ENCODE measurements around the gene RUNX2.

The RUNX2 gene

DNA sequence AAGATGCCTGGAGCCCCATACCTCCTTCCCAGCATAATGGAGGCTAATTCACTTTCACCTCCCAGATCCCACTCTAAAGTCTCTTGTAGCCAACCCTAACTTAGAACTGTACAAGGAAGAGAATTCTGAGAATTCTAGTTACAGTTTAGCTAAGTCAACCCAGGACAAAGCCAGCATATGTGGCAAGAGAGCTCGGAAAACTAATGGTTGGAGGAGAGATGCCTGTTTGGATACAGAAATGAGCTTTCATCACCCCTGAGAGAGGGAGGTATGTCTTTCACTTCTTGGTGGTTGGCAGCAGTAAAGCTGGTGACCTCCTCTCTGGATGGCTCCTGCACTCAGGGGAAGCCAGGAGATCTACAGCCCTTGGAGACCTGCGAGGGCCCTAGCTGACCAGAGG lies 302.2 kb downstream of the RUNX2 start:
- no peak for DNase-seq

DNA sequence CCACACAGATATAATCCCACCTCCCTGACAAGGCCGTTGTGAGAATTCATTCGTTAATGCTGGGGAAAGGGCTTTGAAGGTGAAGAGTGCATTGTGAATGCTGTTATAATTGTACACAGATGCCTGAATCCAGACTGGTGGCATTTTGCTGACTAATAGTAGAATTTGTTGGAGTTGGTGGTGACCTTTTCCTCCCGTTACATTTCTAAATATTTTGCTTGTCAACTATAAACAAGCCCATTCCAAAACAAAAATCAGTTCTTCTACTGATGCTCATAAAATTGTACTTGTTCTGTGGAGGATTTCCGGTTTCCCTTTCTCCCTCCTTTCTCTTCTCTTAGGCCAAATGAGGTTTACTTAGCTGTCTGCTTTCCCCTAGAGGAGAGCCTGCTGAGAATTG lies 302.7 kb downstream of the RUNX2 start:
- peak; percentile 74 for DNase-seq

DNA sequence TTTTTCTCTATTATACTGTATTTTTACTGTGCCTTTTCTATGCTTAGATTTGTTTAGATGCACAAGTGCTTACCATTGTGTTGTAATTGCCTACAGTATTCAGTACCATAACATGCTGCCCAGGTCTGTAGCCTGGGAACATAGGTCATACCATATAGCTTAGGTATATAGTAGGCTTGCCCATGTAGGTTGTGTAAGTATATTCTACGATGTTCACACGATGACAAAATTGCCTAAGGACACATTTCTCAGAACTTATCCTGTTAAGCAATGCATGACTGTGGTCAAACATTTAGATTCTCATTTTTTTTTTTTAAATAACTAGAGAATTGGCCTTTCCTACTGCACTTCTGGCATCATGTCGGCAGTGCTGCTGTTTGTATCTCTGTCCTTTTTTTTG lies 303.3 kb downstream of the RUNX2 start:
- DNase-seq: peak; percentile 41

DNA sequence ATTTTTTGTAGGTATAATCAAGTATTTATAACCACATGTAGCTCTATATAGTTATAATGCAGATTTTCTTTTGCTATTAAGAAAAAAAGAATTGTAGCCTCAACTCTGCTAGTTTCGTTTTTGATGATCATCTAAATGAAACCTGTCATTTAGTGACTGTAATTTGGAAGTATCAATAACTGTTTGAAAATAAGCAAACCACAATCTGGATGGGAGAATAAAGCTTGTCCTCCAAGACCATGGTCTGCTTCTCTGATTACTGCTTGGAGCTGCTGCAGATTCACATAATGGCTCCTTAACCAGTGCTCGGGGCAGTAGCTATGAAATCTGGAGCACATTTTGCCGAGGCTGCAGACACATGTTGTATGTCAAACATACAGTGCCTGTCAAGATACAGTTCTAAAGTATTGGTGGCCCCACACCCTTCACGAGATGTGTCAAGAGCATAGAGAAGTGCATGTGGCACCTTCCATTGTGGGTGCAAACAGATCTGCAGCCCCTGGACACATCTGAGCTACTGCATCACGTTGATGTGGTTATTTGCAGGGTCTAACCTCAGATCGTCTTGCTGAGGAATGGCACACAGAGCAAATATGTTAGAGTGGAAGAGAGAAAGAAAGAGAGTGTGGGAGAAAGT lies 305.3 kb downstream of the RUNX2 start:
- DNase-seq: no peak

DNA sequence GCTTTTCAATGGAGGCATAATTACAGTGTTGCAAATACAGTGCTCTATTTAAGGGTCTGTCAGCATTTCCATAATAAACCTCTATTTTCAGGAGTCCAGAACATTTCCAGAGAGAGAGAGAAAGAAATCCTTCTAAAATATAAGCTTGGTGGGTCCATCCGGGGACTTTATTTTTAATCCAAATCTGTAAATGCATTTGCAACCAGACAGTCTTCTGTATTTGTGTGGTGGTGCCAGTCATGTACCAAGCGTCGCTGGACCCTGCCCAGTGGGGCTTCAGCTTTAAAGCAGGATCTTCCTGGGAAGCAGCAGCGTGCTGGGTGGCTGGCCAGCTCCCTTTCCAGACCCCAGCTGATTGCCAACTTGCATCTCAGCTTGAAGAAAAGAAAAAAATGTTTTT lies 306.1 kb downstream of the RUNX2 start:
- DNase-seq: no peak

DNA sequence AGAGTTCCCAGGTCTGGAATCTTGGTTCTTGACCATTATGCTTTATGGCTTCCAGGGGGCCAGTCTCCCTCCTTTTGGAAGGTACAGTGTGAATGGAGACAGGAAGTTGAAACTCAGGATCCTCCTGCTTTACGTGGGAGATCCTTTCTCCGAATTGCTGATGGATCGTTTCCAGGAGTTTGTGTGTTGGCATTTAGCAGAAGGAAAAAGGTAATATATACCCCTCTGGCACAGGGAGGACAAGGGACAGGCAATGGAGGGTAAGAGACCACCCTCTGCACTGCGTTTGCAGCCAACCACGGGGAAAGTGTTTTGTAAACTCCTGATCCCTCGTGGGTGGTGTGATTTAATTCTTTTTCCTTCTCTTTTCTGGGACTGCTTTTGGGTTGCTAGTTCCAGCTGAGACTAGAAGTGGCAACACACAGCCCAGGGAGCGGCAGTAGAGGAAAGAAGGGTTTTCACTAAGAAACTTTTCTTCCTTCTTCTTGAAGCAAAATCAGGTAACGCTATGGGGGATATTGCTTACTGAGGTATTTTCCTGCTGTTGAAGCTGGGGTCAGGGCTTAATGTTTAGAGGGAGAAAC lies 307.2 kb downstream of the RUNX2 start:
- no peak for DNase-seq

DNA sequence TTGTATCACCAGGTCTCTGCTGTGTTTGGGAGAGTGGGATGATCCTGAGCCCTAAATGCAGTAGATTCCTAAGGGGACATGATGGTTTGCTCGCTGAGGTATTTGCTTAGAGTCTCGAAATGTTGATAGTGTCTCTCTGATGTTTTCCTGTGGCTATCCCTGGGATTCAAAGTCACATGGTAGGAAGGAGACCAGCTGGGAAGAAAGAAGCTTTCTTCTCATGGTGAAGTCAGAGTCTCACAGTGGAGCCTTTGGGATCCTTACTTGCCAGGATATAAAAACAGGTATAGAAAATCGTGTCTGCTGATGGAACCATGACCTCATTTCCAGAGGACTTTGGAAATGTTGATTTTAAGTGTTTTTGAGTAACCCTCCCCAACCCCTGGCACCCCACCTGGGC lies 308.9 kb downstream of the RUNX2 start:
- DNase-seq: no peak

DNA sequence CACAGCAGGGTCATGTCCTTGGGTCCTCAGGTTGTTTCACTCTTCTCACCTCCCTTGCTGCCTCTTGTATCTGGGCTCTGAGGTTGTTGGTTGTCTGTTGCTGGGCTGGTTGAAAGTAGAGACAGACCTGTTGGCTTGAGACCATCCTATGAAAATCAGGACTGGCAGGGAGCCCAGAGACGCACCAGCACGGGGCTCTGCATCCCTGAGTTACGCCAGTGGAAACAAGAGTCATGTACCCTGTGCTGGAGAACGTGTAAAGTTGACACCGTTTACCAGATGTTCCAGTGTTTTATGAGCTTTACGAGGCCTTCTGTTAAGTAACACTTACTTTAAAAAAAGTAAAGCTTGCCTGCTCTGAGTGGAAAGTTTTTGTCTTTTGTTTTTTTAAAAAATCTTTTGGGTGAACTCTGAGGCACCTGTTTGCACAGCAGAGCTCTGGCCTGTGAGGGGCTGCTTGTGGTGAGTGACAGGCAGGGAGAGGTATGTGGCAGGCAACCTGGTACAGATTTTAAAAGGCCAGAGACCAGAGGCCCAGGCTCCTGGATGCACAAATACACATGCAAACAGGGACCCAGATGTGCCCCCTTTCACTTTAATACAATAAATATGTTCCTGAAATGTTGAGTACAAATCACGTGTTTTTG lies 309.6 kb downstream of the RUNX2 start:
- no peak for DNase-seq

DNA sequence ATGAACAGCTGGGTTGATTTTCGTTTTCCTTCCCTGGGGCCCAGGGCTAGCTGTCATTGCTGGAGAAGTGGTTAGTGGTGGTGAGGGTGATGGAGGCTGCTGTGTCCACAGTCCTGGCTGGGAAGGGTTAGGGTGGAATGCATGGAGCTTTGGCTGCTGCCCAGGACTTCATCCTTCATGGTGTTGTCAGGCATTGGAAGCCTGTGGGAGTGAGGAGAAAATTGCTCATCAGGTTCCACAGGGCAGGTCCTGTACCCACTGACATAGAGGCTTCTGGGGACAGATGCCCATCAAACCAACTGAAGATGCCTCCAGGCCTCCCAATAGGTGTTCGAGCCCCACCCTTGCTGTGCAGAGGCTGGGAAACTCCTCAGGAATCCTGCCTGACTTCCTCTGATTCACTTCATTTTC lies 312.0 kb downstream of the RUNX2 start:
- DNase-seq: no peak

DNA sequence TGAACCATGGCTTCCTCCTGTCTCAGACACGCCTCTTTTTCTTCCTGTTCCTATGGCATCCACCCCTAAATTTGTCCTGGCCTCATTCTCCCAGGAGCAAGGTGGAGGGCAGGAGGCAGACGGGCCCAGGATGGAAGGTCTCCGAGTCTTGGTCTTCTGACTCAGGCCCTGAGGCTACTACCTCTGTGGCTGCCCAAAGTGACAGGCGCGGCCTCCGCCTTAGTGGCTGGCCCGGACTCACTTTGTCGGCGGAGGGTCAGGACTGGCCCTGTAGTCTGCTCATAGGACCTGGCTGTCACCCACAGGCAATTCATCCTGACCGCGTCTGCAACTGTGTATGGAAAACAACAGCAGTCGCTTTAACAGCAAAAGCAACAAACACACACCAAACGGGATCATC lies 312.7 kb downstream of the RUNX2 start:
- no peak for DNase-seq

DNA sequence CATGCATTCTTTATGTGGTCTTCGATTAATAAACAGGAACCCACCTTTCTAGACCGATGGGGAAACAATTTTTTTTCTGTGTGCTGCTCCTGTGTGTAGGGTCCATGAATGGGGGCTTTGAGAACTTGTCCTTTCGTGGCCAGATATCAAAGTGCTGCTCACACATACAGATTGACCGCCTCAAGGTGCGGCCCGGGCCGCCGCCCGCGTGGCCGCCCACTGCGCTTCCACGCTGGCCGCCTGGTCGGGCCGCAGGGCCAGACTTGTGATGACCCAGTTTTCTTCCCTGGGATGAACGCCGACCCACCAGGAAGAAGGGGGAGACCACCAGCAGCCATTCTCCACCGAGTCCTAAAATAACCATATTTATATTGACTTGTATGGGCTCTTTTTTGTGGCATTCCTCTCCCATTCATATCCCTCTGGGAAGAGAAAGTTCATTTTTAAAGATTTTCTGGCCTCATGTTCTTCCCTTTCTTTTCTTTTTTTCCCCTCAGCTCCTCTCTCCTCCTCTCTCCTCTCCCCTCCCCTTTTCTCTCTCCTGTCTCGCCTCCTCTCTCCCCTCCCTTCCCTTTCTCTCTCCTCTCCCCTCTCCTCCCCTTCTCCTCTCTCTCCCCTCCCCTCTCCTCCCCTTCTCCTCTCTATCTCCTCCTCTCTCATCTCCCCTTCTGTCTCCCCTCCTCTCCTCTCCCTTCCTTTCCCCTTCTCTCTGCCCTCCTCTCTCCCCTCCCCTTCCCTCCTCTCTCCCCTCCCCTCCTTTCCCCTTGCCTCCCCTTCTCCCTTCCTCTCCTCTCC lies 314.4 kb downstream of the RUNX2 start:
- no peak for DNase-seq

DNA sequence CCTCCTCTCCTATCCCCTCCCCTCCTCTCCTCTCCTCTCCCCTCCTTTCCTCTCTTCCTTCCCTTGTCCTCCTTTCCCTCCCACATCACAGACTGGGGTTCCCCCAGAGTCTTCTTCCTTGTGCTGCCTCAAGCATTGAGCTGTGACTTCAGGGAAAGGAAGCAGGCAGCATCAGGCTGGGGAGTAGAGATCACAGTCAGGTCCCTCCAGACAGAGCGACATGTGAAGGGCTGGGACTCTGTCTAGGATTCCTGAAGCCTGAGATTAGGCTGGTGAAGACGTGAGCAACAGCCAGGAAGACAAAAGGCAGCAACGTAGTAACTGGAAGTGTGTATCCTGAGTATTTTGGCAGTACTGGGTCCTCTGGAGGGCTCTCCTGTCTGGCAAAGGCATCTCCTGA lies 315.0 kb downstream of the RUNX2 start:
- no peak for DNase-seq

DNA sequence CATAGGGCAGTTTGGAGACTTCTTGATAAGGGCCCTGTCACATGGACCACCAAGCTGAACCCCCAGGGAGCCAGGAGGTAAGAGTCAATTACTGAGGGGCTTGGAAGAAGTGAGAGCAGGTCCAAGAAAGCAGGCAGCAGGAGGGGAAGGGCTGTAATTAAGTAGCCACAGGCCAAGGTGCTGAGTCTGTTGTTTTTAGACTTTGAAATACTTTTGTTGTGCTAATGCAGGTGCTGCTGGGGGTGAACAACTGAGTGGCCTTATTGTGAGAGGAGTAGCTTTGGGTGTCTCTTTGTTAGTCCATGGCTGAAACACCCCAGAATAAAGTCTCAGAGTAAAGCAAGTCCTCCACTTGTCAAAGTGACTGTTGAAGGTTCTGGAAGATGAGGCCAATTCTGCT lies 316.6 kb downstream of the RUNX2 start:
- no peak for DNase-seq

DNA sequence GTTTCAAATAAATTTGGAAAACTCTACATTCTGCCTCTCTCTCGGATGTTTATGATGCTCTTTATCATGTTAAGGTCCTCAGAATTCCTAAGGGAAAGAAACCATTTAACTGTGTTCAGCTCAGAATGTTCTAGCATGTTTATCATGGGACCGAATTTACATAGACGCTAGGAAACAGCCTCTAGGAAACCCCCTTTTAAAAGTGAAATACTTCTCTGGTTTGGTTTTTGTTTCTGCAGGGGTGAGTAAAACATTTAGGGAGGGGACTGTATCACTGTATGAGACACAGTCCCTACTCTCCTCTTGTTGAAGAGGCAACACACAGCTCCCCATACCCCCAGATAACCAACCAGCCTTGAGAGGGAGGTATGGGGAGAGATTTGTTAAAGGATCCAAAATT lies 317.2 kb downstream of the RUNX2 start:
- no peak for DNase-seq

DNA sequence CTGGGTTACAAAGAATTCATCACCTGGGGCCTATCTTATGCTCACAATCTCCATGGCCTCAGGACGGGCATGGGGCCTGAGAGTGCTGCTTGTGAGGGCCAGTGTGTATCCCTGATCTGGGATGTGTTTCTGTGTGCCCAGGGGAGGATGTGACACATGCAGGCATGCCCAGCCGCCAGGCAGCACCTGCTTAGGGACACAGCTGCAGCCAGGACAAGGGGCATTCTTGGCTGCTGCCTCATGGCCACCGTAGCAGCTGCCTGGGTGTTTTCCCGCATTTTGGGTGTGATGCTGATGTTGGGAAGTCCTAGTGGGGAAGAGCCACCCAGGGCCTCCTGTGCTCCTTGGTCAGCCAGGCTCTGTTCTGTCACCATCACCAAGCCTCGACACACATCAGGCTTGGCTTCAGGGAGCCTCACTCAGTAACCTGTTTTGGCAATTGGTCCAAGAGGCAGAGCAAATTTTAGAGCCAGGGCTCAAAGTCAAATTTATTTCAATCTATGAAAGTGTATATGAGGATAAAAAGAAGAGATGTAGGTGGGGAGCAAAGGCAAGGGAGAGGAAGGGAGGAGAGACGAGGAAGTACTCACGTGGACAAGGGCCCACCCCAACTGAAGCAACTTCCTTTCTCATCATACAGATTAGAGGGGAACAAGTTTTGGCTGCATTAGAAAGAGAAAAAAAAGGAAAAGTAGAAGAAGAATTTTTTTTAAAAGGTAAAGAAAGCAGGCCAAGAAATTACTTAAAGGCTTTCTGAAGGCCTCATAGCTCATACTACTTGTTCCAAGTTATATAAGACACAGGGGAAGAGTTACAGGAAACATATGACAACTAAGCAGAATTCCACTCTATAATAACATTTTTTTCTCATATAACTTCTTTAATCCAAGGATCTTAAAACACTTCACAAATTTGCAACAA lies 319.5 kb downstream of the RUNX2 start:
- no peak for DNase-seq

DNA sequence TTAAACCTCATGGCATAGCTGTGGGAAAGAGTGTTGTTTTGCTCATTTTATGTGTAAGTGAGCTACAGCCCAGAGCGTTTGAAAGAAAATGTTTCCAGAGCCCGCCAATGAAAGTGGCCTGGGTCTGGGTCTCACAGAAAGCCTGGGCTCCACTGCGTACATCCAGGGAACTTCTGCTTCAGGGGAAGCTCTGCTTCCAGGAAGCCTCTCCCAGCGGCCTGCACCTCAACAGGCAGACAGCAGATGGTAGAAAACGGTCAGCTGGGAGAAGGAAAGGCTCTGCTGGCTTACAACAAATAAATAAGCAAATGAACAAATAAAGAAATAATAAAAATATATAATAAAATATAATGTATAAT lies 320.1 kb downstream of the RUNX2 start:
- no peak for DNase-seq

DNA sequence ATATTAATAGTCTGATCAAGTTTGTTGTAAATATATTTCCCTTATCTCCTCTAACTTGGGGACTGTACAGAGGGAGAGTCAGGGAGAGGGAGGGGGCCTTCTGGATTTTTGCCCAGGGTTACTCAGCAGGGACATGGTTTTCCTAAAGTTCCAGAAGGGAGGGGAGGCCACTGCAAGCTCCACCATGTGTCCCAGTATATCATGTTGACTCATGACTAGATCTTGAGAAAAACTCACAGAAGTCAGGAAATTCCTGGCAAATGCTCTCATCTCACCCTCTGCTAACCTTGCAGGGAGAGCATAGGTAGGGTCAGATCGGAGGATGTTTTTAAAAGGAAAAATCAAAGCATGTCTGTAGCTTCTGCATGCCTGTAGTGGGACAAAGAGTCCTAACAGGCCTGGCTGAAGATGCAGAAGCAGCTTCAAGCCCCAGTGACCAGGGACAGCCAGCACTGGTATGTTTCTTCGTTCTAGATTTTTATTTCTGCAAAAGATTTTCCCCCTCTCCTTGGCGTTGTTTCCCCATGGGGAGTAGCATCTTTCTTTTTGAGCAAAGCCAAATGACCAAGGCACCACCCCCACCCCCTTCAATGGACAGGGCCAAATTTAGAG lies 322.5 kb downstream of the RUNX2 start:
- DNase-seq: no peak

DNA sequence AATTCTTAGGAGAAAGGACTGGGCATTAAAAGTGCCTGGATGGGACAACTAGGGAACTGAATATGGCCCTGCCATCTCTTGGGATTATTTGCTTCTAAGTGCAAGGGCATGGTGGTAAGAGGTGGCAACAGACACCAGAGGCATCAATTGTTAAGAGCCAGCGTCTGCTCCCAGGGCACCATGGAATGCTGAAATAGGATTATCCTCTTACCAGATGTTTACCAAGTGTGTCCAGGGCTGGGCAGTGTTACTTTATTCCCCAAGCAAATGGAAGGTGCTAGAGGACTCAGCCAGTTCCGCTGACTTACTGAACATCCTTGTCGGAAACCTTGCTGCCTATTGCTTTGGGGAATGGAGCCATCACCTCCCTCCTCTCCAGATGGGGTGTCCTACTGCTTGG lies 323.2 kb downstream of the RUNX2 start:
- DNase-seq: no peak

DNA sequence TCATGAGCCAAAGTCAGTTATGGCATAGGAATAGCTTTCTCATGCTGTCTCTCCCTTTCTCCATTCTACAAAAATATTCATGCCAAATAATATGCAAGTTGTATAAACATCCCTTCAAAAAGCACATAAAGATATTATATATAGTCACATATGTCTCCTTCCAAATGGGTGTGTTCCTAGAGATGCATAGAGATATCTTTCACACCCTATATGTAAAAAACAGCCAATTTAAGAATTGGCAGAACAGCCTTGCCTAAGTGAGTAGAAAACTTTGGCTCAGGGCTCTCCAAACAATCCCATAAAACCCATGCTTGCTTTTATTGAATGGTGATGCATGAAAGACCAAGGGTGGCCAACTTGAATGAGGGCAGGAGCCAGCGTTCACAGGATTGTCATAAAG lies 324.3 kb downstream of the RUNX2 start:
- no peak for DNase-seq

DNA sequence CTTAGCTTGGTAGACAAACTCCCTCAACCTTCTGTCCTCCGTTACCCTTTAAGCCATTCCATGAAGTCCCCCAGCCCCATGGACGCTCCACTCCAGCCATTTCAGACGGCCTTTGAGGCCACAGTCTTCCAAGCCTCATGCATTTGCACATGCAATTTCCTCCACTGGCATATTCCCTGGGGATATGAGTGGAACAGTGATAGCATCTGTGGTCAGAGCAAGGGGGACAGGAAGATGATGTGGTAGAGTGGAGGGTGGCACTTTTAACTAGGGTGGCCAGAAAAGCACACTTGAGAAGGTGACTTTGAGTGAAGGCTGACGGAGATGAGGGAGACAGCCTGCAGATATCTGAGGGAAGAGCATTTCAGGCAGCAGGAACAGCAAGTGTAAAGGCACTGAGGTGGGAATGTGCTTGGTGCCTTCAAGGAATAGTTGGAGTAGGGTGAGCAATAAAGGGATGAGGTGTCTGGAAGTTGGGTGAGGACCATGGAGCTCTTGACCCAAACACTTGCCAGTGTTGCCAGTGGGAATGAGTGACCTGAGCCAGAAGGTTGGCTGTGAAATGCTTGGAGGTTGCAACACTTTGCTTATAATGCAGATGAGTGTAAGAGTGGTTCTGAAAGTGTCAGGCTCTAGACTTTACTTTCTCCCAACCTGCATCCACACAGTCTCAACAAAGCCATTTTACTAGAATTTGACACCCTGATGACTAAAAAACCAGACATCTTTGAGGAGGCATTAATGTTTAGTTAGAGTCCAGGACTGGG lies 325.2 kb downstream of the RUNX2 start:
- DNase-seq: no peak

DNA sequence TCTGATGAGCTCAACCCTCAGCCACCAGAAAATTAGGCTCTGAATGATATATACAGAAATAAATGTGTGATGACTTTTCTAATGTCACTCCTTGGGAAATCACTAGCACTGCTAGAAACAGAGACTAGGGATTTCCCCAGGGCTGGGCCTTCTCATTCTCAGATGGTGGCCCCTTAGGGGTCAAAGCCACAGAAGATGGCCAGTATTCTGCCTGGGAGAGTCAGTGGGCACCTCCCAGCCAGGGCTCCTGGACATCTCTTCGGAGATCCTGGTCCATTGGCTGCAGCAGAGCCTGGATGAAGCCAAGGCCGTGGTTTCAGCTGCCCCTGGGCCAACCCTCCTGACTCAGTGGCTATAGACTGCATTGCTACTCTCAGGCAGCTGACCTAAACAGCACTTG lies 326.5 kb downstream of the RUNX2 start:
- no peak for DNase-seq
